Measurements from ENCODE around the gene CTPS1. TPM values are rescaled to one million over a fixed set of nuclear protein-coding genes. Genes with fewer than 3 reads are reported as not detected.

Gene CTPS1
- total RNA-seq, 4 donors from 2014 or later = 26.6 to 38.6 (median 32.7) TPM

GRCh38 chr1:41003640-41004220 lies 24.2 kb downstream of the CTPS1 start:
- TF ChIP-seq EP300 (IDR thresholded peaks at IDR 0.05) = no peak
- no peak for TF ChIP-seq POLR2A (IDR thresholded peaks at IDR 0.05; ENCODE audit: low read depth)
- TF ChIP-seq CTCF (IDR thresholded peaks at IDR 0.05) = peak; percentile 55 to 68 (median 59)
- peak; percentile 66 to 85 for TF ChIP-seq POLR2AphosphoS5 (IDR thresholded peaks at IDR 0.05)
- intact Hi-C loops (cut with DNase I) = no loop called here
- DNase-seq (ENCODE audit: extremely low spot score) = peak; percentile 98
- H3K4me3 ChIP-seq = no peak overlapping the region
- H3K27me3 ChIP-seq = no peaks in the 10 kb centered on the region
- WGBS = 29% methylated on average over 11 of the region's 11 CpGs
- H3K27ac ChIP-seq (replicated peaks in 1 of 4) = peak overlapping the region in 3 of 4 donors; percentile 39 to 65 (median 44)
- peaks cover 10 to 27% (median 24%) of the 10 kb centered on the region in 4 donors for H3K4me1 ChIP-seq
- H3K9me3 ChIP-seq = no peaks in the 10 kb centered on the region
- peaks cover 25 to 98% (median 70%) of the 10 kb centered on the region in 4 donors for H3K36me3 ChIP-seq

GRCh38 chr1:41005876-41006275 lies 26.4 kb downstream of the CTPS1 start:
- H3K27me3 ChIP-seq = no peaks in the 10 kb centered on the region
- peaks cover 37 to 98% (median 70%) of the 10 kb centered on the region in 4 donors for H3K36me3 ChIP-seq

GRCh38 chr1:41006942-41007865 lies 27.7 kb downstream of the CTPS1 start:
- Histone ChIP-seq H3K27me3 (no peaks in the 10 kb centered on the region), H3K4me1 (peaks cover 10 to 19% (median 19%) of the 10 kb centered on the region in 4 donors), H3K27ac (replicated peaks in 1 of 4) (no peak overlapping the region), H3K9me3 (no peaks in the 10 kb centered on the region), H3K36me3 (peaks cover 42 to 98% (median 73%) of the 10 kb centered on the region in 4 donors), H3K4me3 (no peak overlapping the region)
- no peak for DNase-seq (ENCODE audit: extremely low spot score)
- TF ChIP-seq POLR2AphosphoS5 (IDR thresholded peaks at IDR 0.05) (no peak), CTCF (IDR thresholded peaks at IDR 0.05) (no peak), POLR2A (IDR thresholded peaks at IDR 0.05; ENCODE audit: low read depth) (no peak), EP300 (IDR thresholded peaks at IDR 0.05) (no peak)
- intact Hi-C loops (cut with DNase I) = no loop called here
- WGBS = 93% methylated on average over 14 of the region's 19 CpGs

More at GRCh38 chr1:41005876-41006275, 26.4 kb downstream of the CTPS1 start:
- Histone ChIP-seq H3K9me3 (no peaks in the 10 kb centered on the region), H3K4me3 (no peak overlapping the region), H3K27ac (replicated peaks in 1 of 4) (no peak overlapping the region), H3K4me1 (peaks cover 10 to 27% (median 24%) of the 10 kb centered on the region in 4 donors)
- DNase-seq (ENCODE audit: extremely low spot score) = no peak
- intact Hi-C loops (cut with DNase I) = no loop called here
- 86% methylated on average over 5 of the region's 5 CpGs for WGBS
- TF ChIP-seq EP300 (IDR thresholded peaks at IDR 0.05) (no peak), POLR2AphosphoS5 (IDR thresholded peaks at IDR 0.05) (no peak), CTCF (IDR thresholded peaks at IDR 0.05) (no peak), POLR2A (IDR thresholded peaks at IDR 0.05; ENCODE audit: low read depth) (no peak)

DNA sequence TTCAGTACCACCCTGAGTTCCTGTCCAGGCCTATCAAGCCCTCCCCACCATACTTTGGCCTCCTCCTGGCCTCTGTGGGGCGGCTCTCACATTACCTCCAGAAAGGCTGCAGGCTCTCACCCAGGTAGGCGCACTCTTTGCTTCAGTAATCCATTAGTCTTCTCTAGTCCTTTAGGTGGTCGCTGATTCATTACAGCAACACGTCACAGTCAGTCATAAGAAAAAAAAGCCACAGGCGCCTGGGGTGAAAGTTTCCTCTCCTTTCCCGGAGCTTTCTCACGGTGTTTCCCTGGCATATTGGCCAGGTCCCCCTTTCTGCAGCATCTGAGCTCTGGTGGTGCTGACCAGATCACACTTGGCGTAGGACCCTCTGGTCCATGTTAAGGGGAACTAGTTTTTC lies 30.0 kb downstream of the CTPS1 start:
- TF ChIP-seq POLR2A (IDR thresholded peaks at IDR 0.05; ENCODE audit: low read depth) (no peak), EP300 (IDR thresholded peaks at IDR 0.05) (no peak), CTCF (IDR thresholded peaks at IDR 0.05) (no peak), POLR2AphosphoS5 (IDR thresholded peaks at IDR 0.05) (no peak)
- Histone ChIP-seq H3K27me3 (no peaks in the 10 kb centered on the region), H3K27ac (replicated peaks in 1 of 4) (no peak overlapping the region), H3K4me1 (peaks cover 0 to 12% (median 6%) of the 10 kb centered on the region in 4 donors), H3K36me3 (peaks cover 44 to 95% (median 68%) of the 10 kb centered on the region in 4 donors), H3K4me3 (no peak overlapping the region), H3K9me3 (no peaks in the 10 kb centered on the region)
- no peak for DNase-seq (ENCODE audit: extremely low spot score)
- intact Hi-C loops (cut with DNase I) = no loop called here
- WGBS = 93% methylated on average over 8 of the region's 8 CpGs
